Globus pallidus (tissue), 1 donor: Measurements from ENCODE around the gene C1QTNF3.

Experiments
- DNase-seq: peaks from one replicate; pipeline ENCODE4 v3.0.0-alpha.2; 2015; ENCODE audit warnings: low spot score

The C1QTNF3 gene

DNA sequence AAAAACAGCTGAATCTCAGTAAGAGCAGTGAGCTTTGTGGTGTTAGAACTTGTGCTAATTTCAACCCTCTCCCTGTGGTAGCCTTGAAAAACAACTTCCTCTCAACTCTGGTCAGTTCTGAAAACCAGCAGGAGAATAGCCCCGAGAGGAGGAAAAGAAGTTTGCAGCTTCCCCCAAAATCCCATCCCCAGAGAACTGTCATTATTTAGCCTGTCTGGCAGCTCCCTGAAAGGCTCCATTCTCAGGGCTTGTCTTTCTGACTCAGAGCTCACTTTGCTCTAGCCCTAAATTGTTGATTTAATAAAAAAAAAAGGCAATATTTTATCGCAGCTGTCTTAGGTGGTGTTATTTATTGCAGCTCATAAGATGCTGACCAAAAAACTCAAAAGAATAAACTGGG is 47.1 kb downstream of the C1QTNF3 start:
- no peak for DNase-seq

DNA sequence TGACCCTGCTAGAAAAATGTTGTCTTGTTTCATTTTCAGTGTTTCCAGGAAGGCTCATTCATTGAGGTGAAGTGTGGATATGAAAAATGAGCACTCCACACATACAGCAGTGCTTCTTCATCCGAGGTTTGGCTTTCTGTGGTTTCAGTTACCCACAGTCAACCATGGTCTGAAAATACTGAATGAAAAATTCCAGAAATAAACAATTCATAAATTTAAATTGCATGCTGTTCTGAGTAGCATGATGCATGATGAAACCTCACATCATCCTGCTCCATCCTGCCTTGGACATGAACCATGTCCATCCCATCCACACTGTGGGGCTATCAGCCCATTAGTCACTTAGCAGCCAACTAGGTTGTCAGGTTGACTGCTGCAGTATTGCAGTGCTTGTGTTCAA is 48.2 kb downstream of the C1QTNF3 start:
- no peak for DNase-seq

DNA sequence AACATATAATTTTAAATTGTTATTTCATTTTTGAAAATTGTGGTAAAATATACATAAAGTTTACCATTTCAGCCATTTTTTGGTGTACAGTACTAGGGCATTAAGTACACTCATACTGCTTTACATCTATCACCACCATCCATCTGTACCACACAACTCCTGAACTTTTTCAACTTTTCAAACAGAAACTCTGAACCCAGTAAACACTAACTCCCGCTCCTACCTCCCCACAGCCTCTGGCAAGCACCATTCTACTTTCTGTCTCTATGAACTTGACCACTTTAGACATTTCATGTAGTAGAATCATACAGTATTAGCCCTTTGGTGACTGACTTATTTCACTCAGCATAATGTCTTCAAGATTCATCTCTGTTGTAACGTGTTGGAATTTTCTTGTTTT is 50.1 kb downstream of the C1QTNF3 start:
- DNase-seq = no peak

DNA sequence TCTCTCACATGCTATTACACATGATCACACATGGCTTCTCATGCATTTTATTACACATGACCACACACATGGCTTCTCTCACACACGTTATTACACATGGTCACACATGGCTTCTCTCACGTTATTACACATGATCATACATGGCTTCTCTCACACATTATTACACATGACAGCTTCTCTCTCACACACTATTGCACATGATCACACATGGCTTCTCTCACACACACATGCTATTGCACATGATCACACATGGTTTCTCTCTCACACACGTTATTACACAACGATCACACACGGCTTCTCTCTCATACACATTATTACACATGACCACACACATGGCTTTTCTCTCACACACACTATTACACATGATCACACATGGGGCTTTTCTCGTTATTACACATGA is 57.6 kb downstream of the C1QTNF3 start:
- no peak for DNase-seq

DNA sequence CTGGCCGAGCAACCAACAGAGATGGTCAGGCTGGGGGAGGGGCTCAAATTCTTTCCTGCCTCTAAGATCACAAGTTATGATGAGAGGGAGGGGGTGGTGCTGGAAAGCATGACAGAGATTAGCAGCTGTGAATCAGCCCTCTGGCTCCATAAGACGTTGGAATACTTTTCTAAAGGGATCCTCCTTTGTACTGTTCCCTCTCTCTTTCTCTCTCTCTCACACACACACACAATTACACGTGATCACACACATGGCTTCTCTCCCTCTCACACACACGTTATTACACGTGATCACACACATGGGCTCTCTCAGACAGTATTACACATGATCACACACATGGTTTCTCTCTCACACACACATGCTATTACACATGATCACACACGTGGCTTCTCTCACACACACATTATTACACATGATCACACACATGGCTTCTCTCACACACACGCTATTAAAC is 58.3 kb downstream of the C1QTNF3 start, which contains the start of gene SLC45A2:
TSS of gene SLC45A2 (minus strand) at position 23 of the 454 bp plus-strand sequence. CDS start 110 bp downstream, outside the sequence.
- no peak for DNase-seq

DNA sequence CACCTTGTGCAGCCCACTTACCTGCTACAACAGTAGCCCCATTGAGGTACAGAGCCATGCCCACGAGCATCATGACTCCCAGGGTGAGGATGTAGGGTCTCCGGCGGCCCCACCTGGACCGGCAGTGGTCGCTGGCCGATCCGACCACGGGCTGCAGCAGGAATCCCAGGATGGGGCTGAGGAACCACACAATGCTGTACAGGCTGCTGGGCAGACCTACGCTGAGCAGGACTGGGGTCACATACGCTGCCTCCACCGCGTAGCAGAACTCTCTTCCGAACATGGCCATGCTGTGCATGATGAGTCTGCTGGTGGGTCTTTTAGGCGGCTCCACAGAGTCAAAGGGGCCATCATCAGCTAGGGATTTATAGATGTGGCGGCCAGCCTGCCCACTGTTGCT is 58.8 kb downstream of the C1QTNF3 start:
- DNase-seq = no peak

DNA sequence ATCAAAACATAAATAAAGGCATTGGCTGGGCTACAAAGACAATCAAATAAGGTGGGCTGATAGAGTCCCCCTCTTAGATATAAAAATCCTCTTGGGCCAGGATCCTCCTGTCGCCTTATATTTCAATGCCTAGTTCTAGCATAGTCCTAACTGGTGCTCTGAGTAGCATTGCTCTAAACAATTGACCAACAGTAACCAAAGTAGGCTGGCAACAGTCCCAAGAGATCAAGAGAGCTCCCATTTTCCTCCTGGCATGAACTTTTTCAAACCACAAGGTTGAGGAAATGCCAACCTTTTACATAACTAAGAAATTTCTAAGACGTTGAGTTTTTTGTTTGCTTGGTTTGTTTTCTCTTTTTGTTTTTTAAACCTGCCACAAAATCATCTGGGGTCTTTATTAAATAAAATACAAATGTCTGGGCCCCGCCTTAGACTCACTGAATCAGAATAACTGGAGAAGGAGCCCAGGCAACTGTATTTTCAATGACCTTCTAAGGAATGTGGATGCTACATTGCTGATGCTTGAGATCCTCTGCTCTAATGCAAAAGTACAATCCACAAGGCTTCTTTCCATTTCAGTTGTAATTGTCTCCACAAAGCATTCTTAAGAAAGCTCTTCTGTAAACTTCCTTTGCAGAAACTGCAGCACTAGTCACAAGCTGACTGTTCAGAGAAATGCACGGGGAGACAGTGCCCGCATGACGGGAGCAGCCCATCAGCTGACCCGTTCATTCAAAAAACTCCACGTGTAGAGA is 61.4 kb downstream of the C1QTNF3 start:
- no peak for DNase-seq

DNA sequence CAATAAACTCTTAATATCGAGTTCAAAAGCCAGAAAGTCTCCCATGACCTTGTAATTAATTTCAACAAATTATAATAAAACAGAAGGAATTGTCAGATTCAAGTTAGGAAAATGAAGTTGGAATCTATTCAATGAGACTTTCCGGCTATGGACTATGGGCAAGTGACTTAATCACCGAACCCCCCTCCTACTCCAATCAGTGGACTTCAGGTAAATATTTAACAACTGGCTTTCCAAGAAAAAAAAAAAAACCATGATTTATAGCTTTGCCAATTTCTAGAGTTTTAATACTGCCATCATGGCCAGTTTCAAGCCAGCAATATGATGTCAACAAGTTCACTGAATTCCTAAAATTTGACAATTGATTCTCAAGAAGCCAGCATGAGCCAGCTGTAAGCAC is 63.0 kb downstream of the C1QTNF3 start:
- no peak for DNase-seq

DNA sequence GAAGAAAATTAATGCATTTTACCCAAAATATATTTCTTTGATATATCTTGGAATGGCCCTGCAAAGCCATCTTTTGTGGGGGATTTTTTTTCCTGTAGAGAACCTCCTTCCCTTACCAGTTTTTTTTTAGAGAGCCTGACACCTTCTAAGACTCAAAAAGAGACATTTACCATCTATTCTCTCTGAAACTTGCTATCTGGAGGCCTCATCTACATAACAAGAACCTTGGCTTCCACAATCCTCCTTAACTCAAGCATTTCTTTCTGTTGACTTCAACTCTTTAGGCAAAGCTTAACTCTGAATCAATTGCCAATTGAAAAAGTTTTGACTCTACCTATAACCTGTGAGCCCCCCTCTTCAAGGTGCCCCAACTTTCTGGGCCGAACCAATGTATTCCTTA is 64.7 kb downstream of the C1QTNF3 start:
- no peak for DNase-seq

DNA sequence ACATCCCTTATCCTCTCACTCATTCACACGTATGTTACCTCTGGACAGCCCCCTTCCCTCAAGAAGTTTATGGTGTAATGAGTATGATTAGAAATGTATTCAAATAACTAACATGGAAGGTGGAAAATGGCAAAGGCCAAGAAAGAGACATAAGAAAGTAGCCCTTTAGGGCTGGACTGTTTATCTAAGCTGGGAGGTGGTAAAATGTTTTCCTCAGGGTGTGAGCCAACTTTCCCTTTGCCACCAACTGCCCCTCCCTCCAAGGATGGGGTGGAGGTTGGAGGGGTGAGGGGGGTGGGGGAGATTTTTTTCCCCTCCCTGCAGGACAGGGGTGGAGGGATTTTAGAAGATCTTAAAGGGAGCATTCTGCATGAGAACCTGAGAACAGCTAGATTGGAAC is 66.7 kb downstream of the C1QTNF3 start:
- DNase-seq = no peak

DNA sequence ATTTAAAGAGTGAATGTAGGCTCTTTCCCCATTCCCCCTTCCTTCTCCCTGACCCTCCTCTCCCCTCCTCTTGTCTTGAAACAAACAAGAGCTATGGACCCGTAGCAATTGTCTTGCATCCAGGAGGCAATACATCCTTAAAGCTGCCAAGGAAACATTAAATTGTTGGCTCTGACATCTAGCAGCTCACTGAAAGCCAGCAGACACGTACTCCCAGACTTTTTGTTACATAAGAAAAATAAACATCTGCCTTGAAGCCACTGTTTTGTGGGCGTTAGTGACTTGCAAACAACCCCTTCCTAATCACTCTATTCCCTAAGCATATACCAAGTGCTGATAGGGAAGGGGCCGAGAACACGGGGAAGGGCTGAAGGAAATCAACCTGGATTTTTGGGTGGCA is 67.2 kb downstream of the C1QTNF3 start:
- DNase-seq = no peak

DNA sequence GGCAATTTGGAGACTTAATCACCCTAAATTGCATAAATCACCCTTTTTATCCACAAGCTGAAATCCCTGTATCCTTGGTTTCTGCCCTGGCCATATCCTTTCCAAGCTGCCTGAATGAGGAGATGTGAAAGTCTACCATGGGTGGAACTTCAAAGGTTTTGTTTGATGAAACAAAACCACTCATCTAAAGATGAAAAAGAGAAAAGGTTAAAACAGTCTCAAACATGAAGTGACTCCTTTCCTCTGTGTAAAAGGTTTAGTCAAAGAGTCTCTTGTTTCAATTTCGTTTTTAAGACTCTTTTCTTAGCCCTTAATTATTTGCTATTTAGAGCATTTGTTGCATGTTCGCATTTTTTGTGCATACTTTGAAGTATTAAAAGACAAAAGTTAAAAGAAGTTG is 69.7 kb downstream of the C1QTNF3 start:
- DNase-seq = no peak

DNA sequence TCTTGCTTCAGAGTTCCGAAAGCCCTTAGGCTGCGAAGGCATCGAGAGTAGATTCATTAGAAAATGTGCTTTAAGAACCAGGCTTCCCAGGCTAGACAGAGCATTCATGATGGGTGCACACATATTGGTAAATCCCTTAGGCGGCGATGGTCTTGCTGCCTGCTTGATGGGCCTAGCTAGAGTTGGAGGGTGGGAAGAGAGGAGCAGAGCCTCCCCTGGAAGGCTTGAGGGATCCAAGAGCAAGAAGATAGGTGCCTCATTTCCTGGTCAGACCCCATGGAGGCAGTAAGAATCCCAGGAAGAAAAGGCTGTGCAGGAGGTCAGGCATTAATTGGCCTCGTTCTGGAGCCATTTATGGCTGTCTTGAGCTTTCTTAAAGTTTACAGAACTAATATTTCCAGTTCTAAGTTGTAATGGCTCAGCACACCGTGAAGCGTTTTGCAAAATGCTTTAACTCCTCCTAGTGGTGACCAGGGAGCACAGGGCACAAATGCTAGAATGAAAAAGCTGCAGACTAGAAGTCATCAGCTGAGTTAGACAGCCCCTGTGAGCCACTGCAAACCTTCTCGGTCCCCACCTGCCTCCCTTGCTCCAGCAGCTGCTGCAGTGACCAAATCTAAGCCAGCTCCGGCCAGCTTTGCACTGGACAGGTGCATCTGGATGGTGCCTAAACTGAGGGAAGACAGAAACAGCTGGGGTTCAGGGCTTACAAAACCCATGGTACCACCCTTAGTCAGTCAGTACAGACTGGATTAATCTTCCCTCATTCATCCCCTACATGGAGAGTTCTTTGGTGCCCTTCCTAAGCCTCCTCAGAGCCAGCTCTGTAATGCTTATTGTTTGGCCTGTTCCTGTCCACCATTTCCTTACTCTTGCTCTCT is 73.2 kb downstream of the C1QTNF3 start:
- peak; percentile 13 for DNase-seq

DNA sequence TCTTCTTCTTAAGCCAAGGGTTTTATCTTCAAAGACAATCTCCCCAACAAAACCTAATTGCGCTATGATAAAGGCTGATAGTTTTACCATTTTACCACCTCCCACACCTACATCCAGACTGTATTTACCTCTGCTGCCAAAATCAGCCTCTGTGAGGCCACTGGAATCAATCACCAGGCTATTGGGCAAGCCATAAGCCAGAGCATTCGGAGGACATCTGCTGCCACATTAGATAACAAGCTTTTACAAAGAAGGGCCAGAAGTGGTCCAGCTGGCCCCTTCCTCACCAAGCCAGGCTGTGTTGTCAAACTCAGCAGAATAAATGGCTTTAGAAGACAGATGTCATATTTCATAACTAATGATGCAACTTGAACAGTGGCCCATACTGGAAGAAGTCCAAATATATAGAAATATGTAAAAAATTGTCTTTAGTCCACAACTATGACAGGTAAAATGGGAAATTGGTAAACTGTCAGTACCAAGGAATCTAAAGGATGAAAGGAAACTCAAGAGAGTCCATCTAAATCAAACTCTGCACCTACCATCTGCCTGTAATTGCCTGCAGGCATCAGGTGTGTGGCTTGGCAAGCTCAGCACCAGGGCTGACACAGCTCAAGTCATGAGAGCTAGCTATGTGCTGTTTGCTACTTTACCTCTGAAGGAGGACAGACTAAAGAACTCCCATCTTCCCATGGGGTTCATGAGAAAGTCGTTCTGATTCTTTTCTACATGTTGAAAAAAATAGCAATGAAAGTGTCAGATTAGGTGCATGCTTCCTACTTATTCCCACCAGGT is 74.6 kb downstream of the C1QTNF3 start:
- DNase-seq = no peak
